Activated CD4-positive, alpha-beta T cell treated with anti-CD3 and anti-CD28 coated beads, Interleukin-10, Interleukin-2, amounts not matched to agents 100 ng/mL and 50 ng/mL, durations not matched to agents 16 hours and 8 hours (primary cell): ENCODE data around the gene E4F1.

Experiments used
- DNase-seq: peaks from one replicate; pipeline ENCODE4 v3.0.0-alpha.2; 2020

E4F1 gene

GRCh38 chr16:2223221-2223941 is at the start of gene E4F1:
Gene E4F1, plus strand, starts transcription at chr16:2223591. Its CDS starts 23 bp downstream, at chr16:2223614.
- peak; percentile 100 for DNase-seq

- DNase-seq: no peak
Observed at GRCh38 chr16:2173916-2174315, 49.5 kb upstream of the E4F1 start.

GRCh38 chr16:2174396-2175131 is 48.8 kb upstream of the E4F1 start:
- DNase-seq: no peak

- DNase-seq: no peak
Observed at GRCh38 chr16:2175454-2175853, 47.9 kb upstream of the E4F1 start.

- no peak for DNase-seq
Observed at GRCh38 chr16:2176047-2176446, 47.3 kb upstream of the E4F1 start.

- no peak for DNase-seq
Observed at GRCh38 chr16:2177101-2177500, 46.3 kb upstream of the E4F1 start.

GRCh38 chr16:2177561-2177960 is 45.8 kb upstream of the E4F1 start:
- DNase-seq: no peak

GRCh38 chr16:2178321-2179106 is 44.9 kb upstream of the E4F1 start:
- DNase-seq: peak; percentile 57

GRCh38 chr16:2179107-2179501 is 44.3 kb upstream of the E4F1 start:
- DNase-seq: no peak

- no peak for DNase-seq
Observed at GRCh38 chr16:2179576-2179975, 43.8 kb upstream of the E4F1 start.

- no peak for DNase-seq
Observed at GRCh38 chr16:2180461-2180860, 42.9 kb upstream of the E4F1 start.

GRCh38 chr16:2180962-2181923 is 42.1 kb upstream of the E4F1 start:
- no peak for DNase-seq

- no peak for DNase-seq
Observed at GRCh38 chr16:2181952-2182351, 41.4 kb upstream of the E4F1 start.

GRCh38 chr16:2183671-2184070 is 39.7 kb upstream of the E4F1 start:
- DNase-seq: no peak

GRCh38 chr16:2184346-2184745 is 39.0 kb upstream of the E4F1 start:
- no peak for DNase-seq

GRCh38 chr16:2184962-2185361 is 38.4 kb upstream of the E4F1 start:
- no peak for DNase-seq

GRCh38 chr16:2186064-2186463 is 37.3 kb upstream of the E4F1 start:
- DNase-seq: no peak

- DNase-seq: no peak
Observed at GRCh38 chr16:2186505-2186904, 36.9 kb upstream of the E4F1 start.

GRCh38 chr16:2187212-2187611 is 36.2 kb upstream of the E4F1 start:
- no peak for DNase-seq

- no peak for DNase-seq
Observed at GRCh38 chr16:2188395-2188794, 35.0 kb upstream of the E4F1 start.

- DNase-seq: no peak
Observed at GRCh38 chr16:2189252-2189893, 34.0 kb upstream of the E4F1 start.
